H9 (cell line): Measurements from ENCODE around the gene MICB. TPM values are rescaled to one million over a fixed set of nuclear protein-coding genes. Genes with fewer than 3 reads are reported as not detected.

Experiments
- DNase-seq: peaks from one replicate; pipeline ENCODE4 v3.0.0-alpha.2; 2017
- H2AFZ ChIP-seq: one replicate; pipeline ENCODE4 v1.6.1; 2013; ENCODE audit warnings: mild to moderate bottlenecking, low read length, control low read depth, moderate library complexity
- H2AK5ac ChIP-seq: 2 replicates; pipeline ENCODE4 v1.6.1; 2013; ENCODE audit warnings: low read length, control low read depth, mixed read lengths; ENCODE audit not compliant: insufficient read length
- H2BK120ac ChIP-seq: one replicate; pipeline ENCODE4 v1.6.1; 2013; ENCODE audit warnings: low read depth, mild to moderate bottlenecking, low read length, control low read depth, inconsistent platforms; ENCODE audit not compliant: poor library complexity, severe bottlenecking
- H2BK12ac ChIP-seq: 2 replicates; pipeline ENCODE4 v1.6.1; 2013; ENCODE audit warnings: low read length, control low read depth, mixed read lengths, low read depth; ENCODE audit not compliant: insufficient read length
- H2BK15ac ChIP-seq: 2 replicates; pipeline ENCODE4 v1.6.1; 2013; ENCODE audit warnings: low read depth, low read length, control low read depth
- H2BK20ac ChIP-seq: one replicate; pipeline ENCODE4 v1.6.1; 2013; ENCODE audit warnings: low read depth, mild to moderate bottlenecking, low read length, control low read depth, inconsistent platforms; ENCODE audit not compliant: poor library complexity, severe bottlenecking
- H2BK5ac ChIP-seq: 2 replicates; pipeline ENCODE4 v1.6.1; 2013; ENCODE audit warnings: low read length, control low read depth, mixed read lengths; ENCODE audit not compliant: insufficient read length
- H3K14ac ChIP-seq: 2 replicates; pipeline ENCODE4 v1.6.1; 2013; ENCODE audit warnings: low read length, control low read depth; ENCODE audit not compliant: insufficient read depth
- H3K18ac ChIP-seq: 2 replicates; pipeline ENCODE4 v1.6.1; 2013; ENCODE audit warnings: low read depth, mild to moderate bottlenecking, mixed read lengths, low read length, control low read depth; ENCODE audit not compliant: insufficient read length
- H3K23ac ChIP-seq: 2 replicates; pipeline ENCODE4 v1.6.1; 2013; ENCODE audit warnings: low read length, control low read depth, mixed read lengths, low read depth; ENCODE audit not compliant: insufficient read length
- H3K23me2 ChIP-seq: 2 replicates; pipeline ENCODE4 v1.6.1; 2013; ENCODE audit warnings: low read depth, mild to moderate bottlenecking, mixed read lengths, low read length, control low read depth; ENCODE audit not compliant: insufficient read length, poor library complexity, severe bottlenecking
- H3K27ac ChIP-seq: 2 replicates; pipeline ENCODE4 v1.5.1; 2013; ENCODE audit warnings: low read length, control low read depth, mixed read lengths, low read depth; ENCODE audit not compliant: insufficient read length
- H3K27me3 ChIP-seq: 2 replicates; pipeline ENCODE4 v1.6.1; 2013; ENCODE audit warnings: low read length, control low read depth, inconsistent platforms; ENCODE audit not compliant: insufficient read depth
- H3K4ac ChIP-seq: 2 replicates; pipeline ENCODE4 v1.6.1; 2013; ENCODE audit warnings: low read depth, mild to moderate bottlenecking, control low read depth, inconsistent platforms, low read length, moderate library complexity
- H3K4me1 ChIP-seq: 2 replicates; pipeline ENCODE4 v1.6.1; 2013; ENCODE audit warnings: low read length, control low read depth, inconsistent platforms; ENCODE audit not compliant: insufficient read depth
- H3K4me2 ChIP-seq: 2 replicates; pipeline ENCODE4 v1.6.1; 2013; ENCODE audit warnings: low read length, control low read depth, mixed read lengths; ENCODE audit not compliant: insufficient read length, insufficient read depth
- H3K56ac ChIP-seq: 2 replicates; pipeline ENCODE4 v1.6.1; 2013; ENCODE audit warnings: low read depth, mild to moderate bottlenecking, mixed read lengths, low read length, control low read depth; ENCODE audit not compliant: insufficient read length
- H3K79me1 ChIP-seq: 2 replicates; pipeline ENCODE4 v1.6.1; 2013; ENCODE audit warnings: low read depth, mild to moderate bottlenecking, moderate library complexity, low read length, control low read depth, inconsistent platforms; ENCODE audit not compliant: insufficient read depth, poor library complexity, severe bottlenecking
- H3K79me2 ChIP-seq: 2 replicates; pipeline ENCODE4 v1.6.1; 2013; ENCODE audit warnings: low read length, control low read depth, inconsistent platforms; ENCODE audit not compliant: insufficient read depth
- H3K9ac ChIP-seq: 2 replicates; pipeline ENCODE4 v1.6.1; 2013; ENCODE audit warnings: low read length, control low read depth, mixed read lengths; ENCODE audit not compliant: insufficient read length; ENCODE audit errors: extremely low read depth
- H3K9me3 ChIP-seq: one replicate; pipeline ENCODE4 v1.6.1; 2013; ENCODE audit warnings: low read depth, low read length, inconsistent platforms; ENCODE audit not compliant: control insufficient read depth
- H3T11ph ChIP-seq: one replicate; pipeline ENCODE4 v1.6.1; 2013; ENCODE audit warnings: mild to moderate bottlenecking, low read length, control low read depth, inconsistent platforms
- H4K20me1 ChIP-seq: one replicate; pipeline ENCODE4 v1.6.1; 2013; ENCODE audit not compliant: control insufficient read depth, insufficient read length, insufficient read depth
- H4K5ac ChIP-seq: 2 replicates; pipeline ENCODE4 v1.6.1; 2013; ENCODE audit warnings: low read depth, mild to moderate bottlenecking, mixed read lengths, low read length, control low read depth; ENCODE audit not compliant: insufficient read length
- H4K8ac ChIP-seq: replicated peaks from 2 replicates; pipeline ENCODE4 v1.6.1; 2013; ENCODE audit warnings: low read length, control low read depth, mixed read lengths, low read depth; ENCODE audit not compliant: insufficient read length
- H4K91ac ChIP-seq: 2 replicates; pipeline ENCODE4 v1.6.1; 2013; ENCODE audit warnings: low read depth, mild to moderate bottlenecking, moderate library complexity, mixed read lengths, low read length, control low read depth; ENCODE audit not compliant: insufficient read length
- H3K27ac Mint-ChIP-seq, 3 experiments: 2 replicates in 2 of 3; 3 replicates in 1 of 3; pipeline ENCODE4 v1.8.0; 2020 to 2021; ENCODE audit warnings: mixed read lengths in 3 of 3, mild to moderate bottlenecking in 1 of 3, moderate library complexity in 1 of 3
- H3K27me3 Mint-ChIP-seq: 2 replicates; pipeline ENCODE4 v1.8.0; 2021; ENCODE audit warnings: low read depth, mild to moderate bottlenecking, moderate library complexity, mixed read lengths
- H3K36me3 Mint-ChIP-seq, 3 experiments: 2 replicates in 2 of 3; 3 replicates in 1 of 3; pipeline ENCODE4 v1.8.0; 2020 to 2021; ENCODE audit warnings: low read depth in 3 of 3, mixed read lengths in 3 of 3; ENCODE audit not compliant: insufficient read depth in 1 of 3
- H3K4me1 Mint-ChIP-seq, 2 experiments: 2 replicates each; pipeline ENCODE4 v1.8.0; 2020; ENCODE audit warnings: mixed read lengths in 2 of 2
- H3K4me3 Mint-ChIP-seq, 2 experiments: 2 replicates in 1 of 2; 3 replicates in 1 of 2; pipeline ENCODE4 v1.8.0; 2020 to 2021; ENCODE audit warnings: mild to moderate bottlenecking in 2 of 2, mixed read lengths in 2 of 2, moderate library complexity in 1 of 2
- H3K9me3 Mint-ChIP-seq, 2 experiments: 2 replicates in 1 of 2; 3 replicates in 1 of 2; pipeline ENCODE4 v1.8.0; 2020; ENCODE audit warnings: mild to moderate bottlenecking in 2 of 2, mixed read lengths in 2 of 2, moderate library complexity in 1 of 2
- WGBS: extraction: QIAGEN DNeasy Blood & Tissue Kit; methylation state at CpG from one replicate; pipeline ENCODE4 v1.1.7; 2013; ENCODE audit warnings: missing lambda C conversion rate, low lambda C conversion rate, mixed read lengths; ENCODE audit not compliant: insufficient read length; ENCODE audit errors: extremely low coverage; 5-methylcytosine and 5-hydroxymethylcytosine counted together
- total RNA-seq: library from RNA; stranded (reverse); gene quantifications from 2 replicates; pipeline ENCODE4 v1.2.1, GENCODE V29; 2021
- TF ChIP-seq, protein P1 (sequence below): fragments of 200-600 bp; sonication (generic); conservative IDR thresholded peaks from 3 replicates; pipeline ENCODE4 v1.8.0; 2021; ENCODE audit warnings: antibody characterized with exemption, mild to moderate bottlenecking

The MICB gene
- total RNA-seq, 1 experiment from 2014 or later, result 6.2 TPM

DNA sequence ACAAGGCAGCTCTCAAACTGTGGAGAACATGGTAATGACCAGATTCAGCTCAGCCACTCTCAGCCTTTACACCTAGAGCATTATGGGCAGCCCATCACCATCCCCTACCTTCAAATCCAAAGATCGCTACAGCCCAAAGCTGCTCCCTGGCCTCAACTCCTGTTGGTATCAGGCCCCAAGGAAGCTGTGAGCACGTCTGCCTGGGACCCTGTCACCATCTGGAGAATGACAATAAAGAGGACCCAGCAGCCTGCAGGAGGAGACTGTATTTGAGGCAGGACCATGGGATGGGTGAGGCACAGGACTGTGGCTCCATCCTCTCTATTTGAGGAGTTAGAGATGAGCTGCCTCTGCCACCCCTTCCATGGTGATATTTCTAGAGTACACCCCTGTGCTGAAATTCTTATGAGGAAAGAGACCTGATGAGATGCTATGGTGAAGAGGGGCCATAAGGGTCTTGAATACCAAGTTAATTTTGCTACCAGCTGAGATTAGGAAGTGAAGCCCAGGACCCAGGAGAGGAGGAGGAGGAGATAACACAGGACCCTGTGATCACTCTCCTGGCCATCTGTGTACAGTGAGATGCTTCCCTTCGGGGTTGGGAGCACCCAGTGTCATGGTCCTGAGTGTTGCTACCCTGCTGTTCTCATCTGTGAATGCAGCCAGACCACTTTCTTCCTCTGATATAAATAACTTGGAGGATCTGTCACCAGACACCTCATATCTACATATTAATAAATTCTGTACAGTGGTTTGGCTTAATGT is 19.6 kb upstream of the MICB start:
- no peaks in the 10 kb centered on the region for H3K9me3 ChIP-seq
- no peak overlapping the region for H2BK12ac ChIP-seq
- H3K4ac ChIP-seq, result no peak overlapping the region
- 0 out of 2 replicates have a peak, but pooled peaks cover 2% of the 10 kb centered on the region for H3K27me3 ChIP-seq
- H3K27me3 Mint-ChIP-seq, result peaks cover 12% of the 10 kb centered on the region
- H3T11ph ChIP-seq, result no peak overlapping the region
- H3K9me3 Mint-ChIP-seq, result no peaks in the 10 kb centered on the region
- TF ChIP-seq, protein P1, sequence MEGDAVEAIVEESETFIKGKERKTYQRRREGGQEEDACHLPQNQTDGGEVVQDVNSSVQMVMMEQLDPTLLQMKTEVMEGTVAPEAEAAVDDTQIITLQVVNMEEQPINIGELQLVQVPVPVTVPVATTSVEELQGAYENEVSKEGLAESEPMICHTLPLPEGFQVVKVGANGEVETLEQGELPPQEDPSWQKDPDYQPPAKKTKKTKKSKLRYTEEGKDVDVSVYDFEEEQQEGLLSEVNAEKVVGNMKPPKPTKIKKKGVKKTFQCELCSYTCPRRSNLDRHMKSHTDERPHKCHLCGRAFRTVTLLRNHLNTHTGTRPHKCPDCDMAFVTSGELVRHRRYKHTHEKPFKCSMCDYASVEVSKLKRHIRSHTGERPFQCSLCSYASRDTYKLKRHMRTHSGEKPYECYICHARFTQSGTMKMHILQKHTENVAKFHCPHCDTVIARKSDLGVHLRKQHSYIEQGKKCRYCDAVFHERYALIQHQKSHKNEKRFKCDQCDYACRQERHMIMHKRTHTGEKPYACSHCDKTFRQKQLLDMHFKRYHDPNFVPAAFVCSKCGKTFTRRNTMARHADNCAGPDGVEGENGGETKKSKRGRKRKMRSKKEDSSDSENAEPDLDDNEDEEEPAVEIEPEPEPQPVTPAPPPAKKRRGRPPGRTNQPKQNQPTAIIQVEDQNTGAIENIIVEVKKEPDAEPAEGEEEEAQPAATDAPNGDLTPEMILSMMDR, result no peak
- H3K79me1 ChIP-seq, result no peaks in the 10 kb centered on the region
- H4K91ac ChIP-seq, result no peak overlapping the region
- no peak overlapping the region for H2BK15ac ChIP-seq
- no peaks in the 10 kb centered on the region for H3K79me2 ChIP-seq
- H4K20me1 ChIP-seq, result no peaks in the 10 kb centered on the region
- no peak overlapping the region for H3K56ac ChIP-seq
- H3K14ac ChIP-seq, result no peak overlapping the region
- H3K9ac ChIP-seq, result no peak overlapping the region
- H3K36me3 Mint-ChIP-seq, result no peaks in the 10 kb centered on the region; a peak in 1 of 7 replicates
- no peak overlapping the region for H3K23ac ChIP-seq
- no peak overlapping the region for H3K27ac ChIP-seq
- no peaks in the 10 kb centered on the region for H3K4me1 Mint-ChIP-seq
- peak; percentile 11 for DNase-seq
- H2AK5ac ChIP-seq, result no peak overlapping the region
- H3K23me2 ChIP-seq, result no peaks in the 10 kb centered on the region
- WGBS, result no CpG with 5 or more reads among the region's 3 CpGs
- no peak overlapping the region for H4K5ac ChIP-seq
- no peaks in the 10 kb centered on the region for H3K4me1 ChIP-seq
- no peak overlapping the region for H2BK120ac ChIP-seq
- H4K8ac ChIP-seq, result no peak overlapping the region
- H2AFZ ChIP-seq, result no peak overlapping the region
- H2BK20ac ChIP-seq, result no peak overlapping the region
- no peak overlapping the region for H3K27ac Mint-ChIP-seq
- no peak overlapping the region for H3K4me3 Mint-ChIP-seq
- no peak overlapping the region for H2BK5ac ChIP-seq
- H3K18ac ChIP-seq, result no peak overlapping the region
- no peak overlapping the region for H3K4me2 ChIP-seq
